ENCODE results near the gene CYBA. TPM values are rescaled to one million over a fixed set of nuclear protein-coding genes. Genes with fewer than 3 reads are reported as not detected.

CYBA gene
- total and polyA plus RNA-seq, 9 donors: 6.5 to 244 (median 56.6) TPM

- no peak for DNase-seq
- 32 to 44% (median 36%) methylated on average over 27 of the region's 27 CpGs for WGBS, 3 donors
- H3K9me3 ChIP-seq: no peaks in the 10 kb centered on the region
- no peaks in the 10 kb centered on the region for H3K27me3 ChIP-seq
- no peak for TF ChIP-seq POLR2A (IDR thresholded peaks at IDR 0.05)
- TF ChIP-seq CTCF (IDR thresholded peaks at IDR 0.05): no peak
- no peak for TF ChIP-seq EP300 (IDR thresholded peaks at IDR 0.05)
- H3K4me3 ChIP-seq: no peak within 1 kb of the TSS
- no peaks in the 10 kb centered on the region for H3K4me1 ChIP-seq (ENCODE audit: insufficient read depth)
- intact Hi-C loops (cut with DNase I): no loop called here
- H3K36me3 ChIP-seq: no peaks in the 10 kb centered on the region
- no peak within 1 kb of the TSS for H3K27ac ChIP-seq
These were observed 12.3 kb downstream of the CYBA start, which contains the start of gene IL17C for GRCh38 chr16:88638323-88639230. IL17C (plus strand) TSS chr16:88638572; CDS start chr16:88638642, 70 bp downstream.

- Histone ChIP-seq H3K27me3 (no peaks in the 10 kb centered on the region), H3K9me3 (no peaks in the 10 kb centered on the region), H3K4me1 (ENCODE audit: insufficient read depth) (no peaks in the 10 kb centered on the region), H3K4me3 (no peak overlapping the region), H3K27ac (no peak overlapping the region), H3K36me3 (no peaks in the 10 kb centered on the region)
- intact Hi-C loops (cut with DNase I): no loop called here
- WGBS, 3 donors: 62 to 67% (median 67%) methylated on average over 23 of the region's 23 CpGs
- DNase-seq: no peak
- TF ChIP-seq CTCF (IDR thresholded peaks at IDR 0.05) (no peak), EP300 (IDR thresholded peaks at IDR 0.05) (no peak), POLR2A (IDR thresholded peaks at IDR 0.05) (no peak)
These were observed 14.2 kb downstream of the CYBA start for GRCh38 chr16:88636488-88637265.

- no peaks in the 10 kb centered on the region for H3K36me3 ChIP-seq
- no peaks in the 10 kb centered on the region for H3K27me3 ChIP-seq
- no peak overlapping the region for H3K27ac ChIP-seq
- WGBS, 3 donors: 91 to 94% (median 91%) methylated on average over 17 of the region's 17 CpGs
- no peak for TF ChIP-seq POLR2A (IDR thresholded peaks at IDR 0.05)
- no peak for TF ChIP-seq CTCF (IDR thresholded peaks at IDR 0.05)
- no peak for TF ChIP-seq EP300 (IDR thresholded peaks at IDR 0.05)
- no peak for DNase-seq
- H3K4me3 ChIP-seq: no peak overlapping the region
- H3K4me1 ChIP-seq (ENCODE audit: insufficient read depth): no peaks in the 10 kb centered on the region
- intact Hi-C loops (cut with DNase I): no loop called here
- no peaks in the 10 kb centered on the region for H3K9me3 ChIP-seq
These were observed 15.1 kb downstream of the CYBA start for GRCh38 chr16:88635671-88636319.

- intact Hi-C loops (cut with DNase I): no loop called here
- no peaks in the 10 kb centered on the region for H3K4me1 ChIP-seq (ENCODE audit: insufficient read depth)
- H3K36me3 ChIP-seq: no peaks in the 10 kb centered on the region
- 39 to 43% (median 39%) methylated on average over 28 of the region's 28 CpGs for WGBS, 3 donors
- no peak overlapping the region for H3K4me3 ChIP-seq
- no peak overlapping the region for H3K27ac ChIP-seq
- no peaks in the 10 kb centered on the region for H3K27me3 ChIP-seq
- H3K9me3 ChIP-seq: no peaks in the 10 kb centered on the region
- no peak for DNase-seq
- TF ChIP-seq POLR2A (IDR thresholded peaks at IDR 0.05) (no peak), CTCF (IDR thresholded peaks at IDR 0.05) (no peak), EP300 (IDR thresholded peaks at IDR 0.05) (no peak)
These were observed 15.7 kb downstream of the CYBA start for GRCh38 chr16:88634994-88635670.

Measured in ovary (tissue), 9 donors.